ENCODE results near the gene OR10T2.
"Not testable (repeated sequence)": the region's sequence is repeated elsewhere in the genome, so short reads cannot be mapped to it uniquely, and the experiment has no call there.

The OR10T2 gene, protein sequence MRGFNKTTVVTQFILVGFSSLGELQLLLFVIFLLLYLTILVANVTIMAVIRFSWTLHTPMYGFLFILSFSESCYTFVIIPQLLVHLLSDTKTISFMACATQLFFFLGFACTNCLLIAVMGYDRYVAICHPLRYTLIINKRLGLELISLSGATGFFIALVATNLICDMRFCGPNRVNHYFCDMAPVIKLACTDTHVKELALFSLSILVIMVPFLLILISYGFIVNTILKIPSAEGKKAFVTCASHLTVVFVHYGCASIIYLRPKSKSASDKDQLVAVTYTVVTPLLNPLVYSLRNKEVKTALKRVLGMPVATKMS

DNA sequence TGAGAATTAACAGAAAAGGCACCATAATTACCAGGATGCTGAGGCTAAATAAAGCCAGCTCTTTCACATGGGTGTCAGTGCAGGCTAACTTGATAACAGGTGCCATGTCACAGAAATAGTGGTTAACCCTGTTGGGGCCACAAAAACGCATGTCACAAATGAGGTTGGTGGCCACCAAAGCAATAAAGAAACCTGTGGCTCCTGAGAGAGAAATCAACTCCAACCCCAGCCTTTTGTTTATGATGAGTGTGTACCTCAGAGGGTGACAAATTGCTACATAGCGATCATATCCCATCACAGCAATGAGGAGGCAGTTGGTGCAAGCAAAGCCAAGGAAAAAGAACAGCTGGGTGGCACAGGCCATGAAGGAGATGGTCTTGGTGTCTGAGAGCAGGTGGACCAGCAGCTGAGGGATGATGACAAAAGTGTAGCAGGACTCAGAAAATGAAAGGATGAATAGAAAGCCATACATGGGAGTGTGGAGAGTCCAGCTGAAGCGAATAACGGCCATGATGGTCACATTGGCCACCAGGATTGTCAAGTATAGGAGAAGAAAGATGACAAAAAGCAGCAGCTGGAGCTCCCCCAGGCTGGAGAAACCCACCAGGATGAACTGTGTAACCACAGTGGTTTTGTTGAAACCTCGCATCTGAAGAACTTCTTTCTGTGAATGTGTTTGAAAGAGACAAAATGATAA is at the start of gene OR10T2:
Gene OR10T2 (minus strand): TSS at position 649 of the 697 bp plus-strand sequence. CDS start 0 bp downstream, at position 649.
- Histone ChIP-seq H3K9me3 (ENCODE audit: low read depth, low read length) (no peaks in the 10 kb centered on the region), H3K27ac (no peak within 1 kb of the TSS), H3K9ac (ENCODE audit: insufficient read length) (no peak within 1 kb of the TSS), H3K36me3 (ENCODE audit: insufficient read depth, low read length) (no peaks in the 10 kb centered on the region), H3K4me3 (no peak within 1 kb of the TSS)
- no peak for DNase-seq (ENCODE audit: low read depth, low spot score)
- TF ChIP-seq FOXP2 (optimal IDR thresholded peaks at IDR 0.05; ENCODE audit: control extremely low read depth, extremely low read length, insufficient read depth) = no peak
- no peak for TF ChIP-seq POLR2AphosphoS5 (IDR thresholded peaks at IDR 0.05; ENCODE audit: borderline replicate concordance, low read depth, low read length)
- TF ChIP-seq EZH2 (IDR thresholded peaks at IDR 0.05) = no peak

DNA sequence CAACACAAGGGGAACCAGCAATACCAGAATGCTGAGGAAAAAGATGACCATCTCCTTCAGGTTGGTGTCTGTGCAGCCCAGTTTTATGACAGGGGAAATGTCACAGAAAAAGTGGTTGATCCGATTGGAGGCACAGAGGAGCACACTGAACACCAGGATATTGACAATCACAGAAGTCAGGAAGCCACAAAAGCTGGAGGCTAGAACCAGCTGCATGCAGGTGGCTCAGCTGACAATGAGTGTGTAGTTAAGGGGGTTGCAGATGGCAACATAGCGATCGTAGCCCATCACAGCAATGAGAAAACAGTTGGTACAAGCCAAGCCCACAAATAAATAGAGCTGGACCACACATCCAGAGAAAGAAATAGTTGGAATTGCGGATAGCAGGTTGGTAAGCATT is 46.1 kb upstream of the OR10T2 start:
- Histone ChIP-seq H3K9ac (ENCODE audit: insufficient read length) (no peak overlapping the region), H3K36me3 (ENCODE audit: insufficient read depth, low read length) (no peaks in the 10 kb centered on the region), H3K9me3 (ENCODE audit: low read depth, low read length) (no peaks in the 10 kb centered on the region), H3K4me3 (no peak overlapping the region), H3K27ac (no peak overlapping the region)
- DNase-seq (ENCODE audit: low read depth, low spot score) = no peak
- TF ChIP-seq FOXP2 (optimal IDR thresholded peaks at IDR 0.05; ENCODE audit: control extremely low read depth, extremely low read length, insufficient read depth) (no peak), EZH2 (IDR thresholded peaks at IDR 0.05) (no peak), POLR2AphosphoS5 (IDR thresholded peaks at IDR 0.05; ENCODE audit: borderline replicate concordance, low read depth, low read length) (no peak)

DNA sequence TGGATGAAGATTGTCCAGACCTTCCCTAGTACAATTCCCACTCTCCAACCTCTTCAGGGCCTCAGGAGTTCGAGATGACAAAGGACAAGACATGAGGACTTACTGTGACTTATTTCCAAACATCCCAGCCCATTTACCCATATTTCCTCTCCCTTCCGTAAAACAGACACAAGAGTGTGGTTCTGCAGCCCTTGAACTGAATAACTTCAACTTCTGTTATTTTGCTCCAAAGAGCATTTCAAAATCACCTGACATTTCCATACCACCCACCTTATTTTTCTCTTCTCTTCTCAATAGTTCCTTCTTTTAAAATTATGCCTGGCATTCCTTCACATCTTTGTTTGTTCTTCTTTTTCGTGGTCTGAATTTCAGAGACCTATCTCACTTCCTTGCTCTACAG is 35.5 kb upstream of the OR10T2 start:
- Histone ChIP-seq H3K27ac (no peak overlapping the region), H3K9ac (ENCODE audit: insufficient read length) (no peak overlapping the region), H3K4me3 (no peak overlapping the region), H3K9me3 (ENCODE audit: low read depth, low read length) (no peaks in the 10 kb centered on the region), H3K36me3 (ENCODE audit: insufficient read depth, low read length) (no peaks in the 10 kb centered on the region)
- TF ChIP-seq EZH2 (IDR thresholded peaks at IDR 0.05) (no peak), FOXP2 (optimal IDR thresholded peaks at IDR 0.05; ENCODE audit: control extremely low read depth, extremely low read length, insufficient read depth) (no peak), POLR2AphosphoS5 (IDR thresholded peaks at IDR 0.05; ENCODE audit: borderline replicate concordance, low read depth, low read length) (no peak)
- DNase-seq (ENCODE audit: low read depth, low spot score) = no peak

DNA sequence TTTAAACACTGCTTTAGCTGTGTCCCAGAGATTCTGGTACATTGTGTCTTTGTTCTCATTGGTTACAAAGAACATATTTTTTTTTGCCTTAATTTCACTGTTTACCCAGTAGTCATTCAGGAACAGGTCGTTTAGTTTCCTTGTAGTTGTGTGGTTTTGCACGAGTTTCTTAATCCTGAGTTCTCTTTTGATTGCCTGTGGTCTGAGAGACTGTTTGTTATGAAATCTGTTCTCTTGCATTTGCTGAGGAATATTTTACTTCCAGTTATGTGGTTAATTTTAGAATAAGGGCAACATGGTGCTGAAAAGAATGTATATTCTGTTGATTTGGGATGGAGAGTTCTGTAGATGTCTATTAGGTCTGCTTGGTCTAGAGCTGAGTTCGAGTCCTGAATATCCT is 30.9 kb upstream of the OR10T2 start:
- H3K4me3 ChIP-seq; DNase-seq (ENCODE audit: low read depth, low spot score); H3K36me3 ChIP-seq (ENCODE audit: insufficient read depth, low read length); H3K9me3 ChIP-seq (ENCODE audit: low read depth, low read length); H3K27ac ChIP-seq; H3K9ac ChIP-seq (ENCODE audit: insufficient read length): not testable (repeated sequence)

DNA sequence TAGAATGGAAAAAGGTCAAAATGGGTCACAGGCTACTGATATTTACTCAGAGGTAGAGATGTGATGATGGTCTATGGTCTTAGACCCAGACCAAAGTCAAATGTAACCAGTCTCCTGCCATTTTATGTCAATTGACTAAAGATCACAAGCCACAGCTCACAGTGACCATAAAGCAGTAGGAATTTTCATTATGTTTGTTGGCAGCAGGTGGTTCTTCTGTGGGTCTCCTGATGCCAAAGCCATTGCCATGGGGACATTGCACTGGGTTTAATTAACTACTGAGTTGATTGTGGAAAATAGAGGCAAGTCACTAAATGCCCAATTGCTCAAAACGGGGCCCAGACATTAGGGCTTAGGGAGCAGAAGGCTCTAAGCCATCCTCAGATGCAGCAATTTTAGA is 26.9 kb upstream of the OR10T2 start, which contains the start of gene OR10K2:
Gene OR10K2 (minus strand): TSS at position 101 of the 400 bp plus-strand sequence. CDS start 5,371 bp downstream, outside the sequence.
- Histone ChIP-seq H3K4me3 (no peak within 1 kb of the TSS), H3K36me3 (ENCODE audit: insufficient read depth, low read length) (no peaks in the 10 kb centered on the region), H3K27ac (no peak within 1 kb of the TSS), H3K9me3 (ENCODE audit: low read depth, low read length) (no peaks in the 10 kb centered on the region), H3K9ac (ENCODE audit: insufficient read length) (no peak within 1 kb of the TSS)
- no peak for TF ChIP-seq EZH2 (IDR thresholded peaks at IDR 0.05)
- no peak for TF ChIP-seq FOXP2 (optimal IDR thresholded peaks at IDR 0.05; ENCODE audit: control extremely low read depth, extremely low read length, insufficient read depth)
- TF ChIP-seq POLR2AphosphoS5 (IDR thresholded peaks at IDR 0.05; ENCODE audit: borderline replicate concordance, low read depth, low read length) = no peak
- no peak for DNase-seq (ENCODE audit: low read depth, low spot score)

DNA sequence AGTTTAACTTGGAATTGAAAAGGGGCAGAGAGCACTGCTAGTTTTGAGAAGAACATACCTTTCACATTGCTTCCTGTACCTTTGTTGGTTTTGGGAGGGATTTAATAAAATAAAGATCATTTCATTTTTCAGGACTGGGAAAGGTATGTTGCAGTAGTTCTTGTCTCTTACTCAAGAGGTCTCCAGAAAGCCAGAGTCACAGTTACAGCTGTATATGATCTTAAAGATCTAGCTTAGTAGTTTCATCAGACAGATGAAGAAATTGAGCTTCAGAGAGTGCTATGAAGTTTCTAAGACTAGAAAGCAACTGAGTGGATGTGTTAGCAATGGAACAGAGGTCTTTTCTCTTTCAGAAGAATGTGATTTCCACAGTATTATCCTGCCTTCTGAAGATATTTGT is 25.8 kb upstream of the OR10T2 start:
- Histone ChIP-seq H3K27ac (no peak overlapping the region), H3K9ac (ENCODE audit: insufficient read length) (no peak overlapping the region), H3K4me3 (no peak overlapping the region), H3K9me3 (ENCODE audit: low read depth, low read length) (no peaks in the 10 kb centered on the region), H3K36me3 (ENCODE audit: insufficient read depth, low read length) (no peaks in the 10 kb centered on the region)
- no peak for DNase-seq (ENCODE audit: low read depth, low spot score)
- no peak for TF ChIP-seq EZH2 (IDR thresholded peaks at IDR 0.05)
- no peak for TF ChIP-seq FOXP2 (optimal IDR thresholded peaks at IDR 0.05; ENCODE audit: control extremely low read depth, extremely low read length, insufficient read depth)
- no peak for TF ChIP-seq POLR2AphosphoS5 (IDR thresholded peaks at IDR 0.05; ENCODE audit: borderline replicate concordance, low read depth, low read length)

DNA sequence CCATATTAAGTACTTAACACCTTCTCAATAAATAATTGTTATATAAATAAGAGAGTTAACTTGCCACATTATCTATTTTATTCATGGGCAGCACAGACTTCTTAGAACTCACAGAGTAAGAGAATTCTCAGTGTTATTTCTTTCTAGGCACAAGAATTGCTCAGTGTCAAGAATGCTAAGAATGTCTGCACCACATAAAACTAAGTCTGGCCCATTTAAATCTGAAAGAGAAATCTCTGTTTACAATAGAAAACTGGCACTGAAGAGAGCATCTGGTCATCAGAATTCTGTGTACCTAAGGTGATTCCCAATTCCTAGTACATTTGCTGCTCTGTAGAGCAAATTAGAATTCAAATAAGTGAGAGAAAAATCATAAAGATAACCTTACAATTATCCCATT is 22.9 kb upstream of the OR10T2 start:
- Histone ChIP-seq H3K27ac (no peak overlapping the region), H3K36me3 (ENCODE audit: insufficient read depth, low read length) (no peaks in the 10 kb centered on the region), H3K4me3 (no peak overlapping the region), H3K9me3 (ENCODE audit: low read depth, low read length) (no peaks in the 10 kb centered on the region), H3K9ac (ENCODE audit: insufficient read length) (no peak overlapping the region)
- no peak for DNase-seq (ENCODE audit: low read depth, low spot score)
- TF ChIP-seq POLR2AphosphoS5 (IDR thresholded peaks at IDR 0.05; ENCODE audit: borderline replicate concordance, low read depth, low read length) = no peak
- TF ChIP-seq EZH2 (IDR thresholded peaks at IDR 0.05) = no peak
- TF ChIP-seq FOXP2 (optimal IDR thresholded peaks at IDR 0.05; ENCODE audit: control extremely low read depth, extremely low read length, insufficient read depth) = no peak

DNA sequence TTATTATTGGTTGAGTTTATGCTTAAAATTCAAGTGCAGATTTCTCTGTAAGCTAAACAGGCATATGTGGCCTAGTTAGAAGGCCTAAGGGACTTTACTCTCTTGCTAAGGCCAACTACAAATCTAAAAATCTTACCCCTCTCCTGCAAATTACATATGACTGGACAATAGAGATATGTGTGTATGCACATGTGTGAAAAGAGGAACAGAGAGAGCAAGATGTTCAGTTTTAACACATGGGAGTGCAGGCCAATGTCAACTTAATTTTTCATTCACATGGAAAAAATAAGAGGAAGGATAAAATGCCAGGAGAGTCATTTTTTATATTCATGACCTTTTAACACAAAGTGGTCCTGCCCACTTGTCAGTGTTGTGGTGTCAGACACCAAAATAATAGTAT is 18.3 kb upstream of the OR10T2 start:
- no peak overlapping the region for H3K4me3 ChIP-seq
- no peak overlapping the region for H3K9ac ChIP-seq (ENCODE audit: insufficient read length)
- H3K27ac ChIP-seq = no peak overlapping the region
- DNase-seq (ENCODE audit: low read depth, low spot score) = no peak
- TF ChIP-seq FOXP2 (optimal IDR thresholded peaks at IDR 0.05; ENCODE audit: control extremely low read depth, extremely low read length, insufficient read depth) = no peak
- TF ChIP-seq POLR2AphosphoS5 (IDR thresholded peaks at IDR 0.05; ENCODE audit: borderline replicate concordance, low read depth, low read length) = no peak
- no peak for TF ChIP-seq EZH2 (IDR thresholded peaks at IDR 0.05)
- H3K36me3 ChIP-seq (ENCODE audit: insufficient read depth, low read length) = no peaks in the 10 kb centered on the region
- no peaks in the 10 kb centered on the region for H3K9me3 ChIP-seq (ENCODE audit: low read depth, low read length)

Measured in SK-N-MC (cell line).